CD8-positive, alpha-beta memory T cell (primary cell): Measurements from ENCODE around the gene MAGI1. TPM values are rescaled to one million over a fixed set of nuclear protein-coding genes. Genes with fewer than 3 reads are reported as not detected.

Experiments
- CTCF ChIA-PET: fragments of 350-600 bp; sonication (Branson Sonifier 250); formaldehyde crosslinking; loops from one replicate; lab custom pipeline; 2021; ENCODE audit warnings: antibody characterized with exemption; lab: Charles Lee
- POLR2A ChIA-PET: fragments of 350-600 bp; sonication (Branson Sonifier 250); formaldehyde crosslinking; loops from one replicate; lab custom pipeline; 2021; ENCODE audit warnings: antibody characterized with exemption; lab: Charles Lee
- DNase-seq, 5 donors: peaks; one replicate each; pipeline versions ENCODE4 v3.0.0 to v3.0.0-alpha.2; 2020 to 2022; ENCODE audit warnings: mixed read lengths in 1 of 5
- H3K27ac ChIP-seq: one replicate; pipeline ENCODE4 v1.7.0; 2013; ENCODE audit warnings: low read depth, mild to moderate bottlenecking, low read length, moderate library complexity
- H3K27me3 ChIP-seq: 2 replicates; pipeline ENCODE4 v1.7.0; 2013; ENCODE audit warnings: low read length, mild to moderate bottlenecking; ENCODE audit not compliant: insufficient read depth, poor library complexity, severe bottlenecking
- H3K36me3 ChIP-seq: 2 replicates; pipeline ENCODE4 v1.7.0; 2013; ENCODE audit warnings: mild to moderate bottlenecking, low read length, moderate library complexity; ENCODE audit not compliant: insufficient read depth
- H3K4me1 ChIP-seq: 2 replicates; pipeline ENCODE4 v1.7.0; 2013; ENCODE audit warnings: mild to moderate bottlenecking, low read length, moderate library complexity; ENCODE audit not compliant: insufficient read depth
- H3K4me3 ChIP-seq: 2 replicates; pipeline ENCODE4 v1.7.0; 2013; ENCODE audit warnings: mild to moderate bottlenecking, low read length
- H3K9me3 ChIP-seq: 2 replicates; pipeline ENCODE4 v1.7.0; 2013; ENCODE audit warnings: mild to moderate bottlenecking, low read length
- H3K27ac Mint-ChIP-seq, 8 donors: one replicate each; pipeline ENCODE4 v1.8.0; 2020 to 2021; ENCODE audit warnings: mixed read lengths in 8 of 8, mild to moderate bottlenecking in 6 of 8, inconsistent platforms in 3 of 8, moderate library complexity in 3 of 8
- H3K27me3 Mint-ChIP-seq, 2 donors: one replicate each; pipeline ENCODE4 v1.8.0; 2020 to 2021; ENCODE audit warnings: mixed read lengths in 2 of 2, mild to moderate bottlenecking in 1 of 2, moderate library complexity in 1 of 2
- H3K36me3 Mint-ChIP-seq, 3 donors: one replicate each; pipeline ENCODE4 v1.8.0; 2020 to 2021; ENCODE audit warnings: mixed read lengths in 3 of 3, inconsistent platforms in 1 of 3, mild to moderate bottlenecking in 1 of 3
- H3K4me1 Mint-ChIP-seq, 3 donors: one replicate each; pipeline ENCODE4 v1.8.0; 2020 to 2021; ENCODE audit warnings: mixed read lengths in 3 of 3, inconsistent platforms in 1 of 3, mild to moderate bottlenecking in 1 of 3
- H3K4me3 Mint-ChIP-seq, 7 donors: one replicate each; pipeline ENCODE4 v1.8.0; 2020 to 2021; ENCODE audit warnings: mixed read lengths in 7 of 7, mild to moderate bottlenecking in 6 of 7, moderate library complexity in 4 of 7, inconsistent platforms in 2 of 7
- H3K9me3 Mint-ChIP-seq, 5 donors: one replicate each; pipeline ENCODE4 v1.8.0; 2020 to 2022; ENCODE audit warnings: mixed read lengths in 5 of 5, mild to moderate bottlenecking in 3 of 5, moderate library complexity in 2 of 5, inconsistent platforms in 1 of 5
- polyA plus RNA-seq: library from polyadenylated mRNA; unstranded; fragments of 300-500 nt; fragmentation: Illumina TruSeq; gene quantifications from one replicate; pipeline ENCODE4 v1.2.3, GENCODE V29; 2021
- total RNA-seq, 2 experiments: library from RNA; stranded (reverse); gene quantifications; one replicate each; pipeline ENCODE4 v1.2.3, GENCODE V29; 2021

Gene MAGI1
- total and polyA plus RNA-seq, 3 experiments from 2014 or later: 0.15 to 0.42 TPM; not detected in 1

GRCh38 chr3:65628978-65629377 lies 409.7 kb downstream of the MAGI1 start:
- no peaks in the 10 kb centered on the region for H3K4me1 Mint-ChIP-seq
- H3K27ac Mint-ChIP-seq: no peak overlapping the region
- no peaks in the 10 kb centered on the region for H3K36me3 Mint-ChIP-seq
- peaks cover 0 to 11% (median 2%) of the 10 kb centered on the region in 5 donors for H3K9me3 Mint-ChIP-seq
- no peaks in the 10 kb centered on the region for H3K36me3 ChIP-seq
- ChIA-PET POLR2A (no interaction called here), CTCF (no interaction called here)
- no peaks in the 10 kb centered on the region for H3K9me3 ChIP-seq
- no peak overlapping the region for H3K27ac ChIP-seq
- H3K4me3 ChIP-seq: no peak overlapping the region
- H3K27me3 ChIP-seq: no peaks in the 10 kb centered on the region
- H3K4me1 ChIP-seq: no peaks in the 10 kb centered on the region
- no peak overlapping the region for H3K4me3 Mint-ChIP-seq
- no peaks in the 10 kb centered on the region for H3K27me3 Mint-ChIP-seq
- DNase-seq: no peak

- Mint-ChIP-seq H3K4me3 (no peak overlapping the region), H3K27me3 (no peaks in the 10 kb centered on the region), H3K36me3 (no peaks in the 10 kb centered on the region), H3K27ac (no peak overlapping the region), H3K9me3 (peaks cover 0 to 5% (median 0%) of the 10 kb centered on the region in 5 donors), H3K4me1 (no peaks in the 10 kb centered on the region)
- H3K4me1 ChIP-seq: no peaks in the 10 kb centered on the region
- DNase-seq: no peak
- H3K4me3 ChIP-seq: no peak overlapping the region
- no peaks in the 10 kb centered on the region for H3K9me3 ChIP-seq
- ChIA-PET CTCF (no interaction called here), POLR2A (no interaction called here)
- H3K27me3 ChIP-seq: no peaks in the 10 kb centered on the region
- H3K27ac ChIP-seq: no peak overlapping the region
- no peaks in the 10 kb centered on the region for H3K36me3 ChIP-seq
Observed at GRCh38 chr3:65627062-65627461, 411.7 kb downstream of the MAGI1 start.

GRCh38 chr3:65625305-65625704 lies 413.4 kb downstream of the MAGI1 start:
- Mint-ChIP-seq H3K27me3 (no peaks in the 10 kb centered on the region), H3K4me3 (no peak overlapping the region), H3K4me1 (no peaks in the 10 kb centered on the region), H3K36me3 (no peaks in the 10 kb centered on the region), H3K9me3 (peaks cover 0 to 7% (median 0%) of the 10 kb centered on the region in 5 donors), H3K27ac (no peak overlapping the region)
- H3K27me3 ChIP-seq: no peaks in the 10 kb centered on the region
- ChIA-PET POLR2A (no interaction called here), CTCF (no interaction called here)
- no peak overlapping the region for H3K27ac ChIP-seq
- H3K9me3 ChIP-seq: no peaks in the 10 kb centered on the region
- no peaks in the 10 kb centered on the region for H3K4me1 ChIP-seq
- DNase-seq: no peak
- no peak overlapping the region for H3K4me3 ChIP-seq
- no peaks in the 10 kb centered on the region for H3K36me3 ChIP-seq

- H3K4me3 Mint-ChIP-seq: no peak overlapping the region
- CTCF ChIA-PET: no interaction called here
- Histone ChIP-seq H3K9me3 (no peaks in the 10 kb centered on the region), H3K4me1 (no peaks in the 10 kb centered on the region), H3K27ac (no peak overlapping the region), H3K36me3 (no peaks in the 10 kb centered on the region), H3K4me3 (no peak overlapping the region), H3K27me3 (no peaks in the 10 kb centered on the region)
- no peaks in the 10 kb centered on the region for H3K27me3 Mint-ChIP-seq
- no peak overlapping the region for H3K27ac Mint-ChIP-seq
- DNase-seq: no peak
- H3K4me1 Mint-ChIP-seq: no peaks in the 10 kb centered on the region
- no peaks in the 10 kb centered on the region for H3K36me3 Mint-ChIP-seq
- POLR2A ChIA-PET: no interaction called here
- peaks cover 0 to 7% (median 0%) of the 10 kb centered on the region in 5 donors for H3K9me3 Mint-ChIP-seq
Observed at GRCh38 chr3:65623362-65623761, 415.4 kb downstream of the MAGI1 start.

- CTCF ChIA-PET: no interaction called here
Observed at GRCh38 chr3:65619888-65620287, 418.8 kb downstream of the MAGI1 start.

GRCh38 chr3:65619451-65619881 lies 419.3 kb downstream of the MAGI1 start:
- Mint-ChIP-seq H3K4me3 (no peak overlapping the region), H3K9me3 (peaks cover 0 to 7% (median 3%) of the 10 kb centered on the region in 5 donors), H3K27ac (no peak overlapping the region), H3K4me1 (no peaks in the 10 kb centered on the region), H3K27me3 (peaks cover 0 to 2% of the 10 kb centered on the region in 2 donors), H3K36me3 (no peaks in the 10 kb centered on the region)
- POLR2A ChIA-PET: no interaction called here
- H3K27ac ChIP-seq: no peak overlapping the region
- H3K4me1 ChIP-seq: no peaks in the 10 kb centered on the region
- no peak for DNase-seq
- H3K36me3 ChIP-seq: no peaks in the 10 kb centered on the region
- CTCF ChIA-PET: no interaction called here
- H3K4me3 ChIP-seq: no peak overlapping the region
- no peaks in the 10 kb centered on the region for H3K9me3 ChIP-seq
- no peaks in the 10 kb centered on the region for H3K27me3 ChIP-seq

More at GRCh38 chr3:65619888-65620287, 418.8 kb downstream of the MAGI1 start:
- Histone ChIP-seq H3K27me3 (no peaks in the 10 kb centered on the region), H3K9me3 (no peaks in the 10 kb centered on the region), H3K4me3 (no peak overlapping the region), H3K36me3 (no peaks in the 10 kb centered on the region), H3K27ac (no peak overlapping the region), H3K4me1 (no peaks in the 10 kb centered on the region)
- no peaks in the 10 kb centered on the region for H3K36me3 Mint-ChIP-seq
- peaks cover 0 to 2% of the 10 kb centered on the region in 2 donors for H3K27me3 Mint-ChIP-seq
- no peak overlapping the region for H3K4me3 Mint-ChIP-seq
- no peaks in the 10 kb centered on the region for H3K4me1 Mint-ChIP-seq
- no peak for DNase-seq
- POLR2A ChIA-PET: no interaction called here
- peaks cover 0 to 7% (median 3%) of the 10 kb centered on the region in 5 donors for H3K9me3 Mint-ChIP-seq
- H3K27ac Mint-ChIP-seq: no peak overlapping the region

GRCh38 chr3:65618599-65618998 lies 420.1 kb downstream of the MAGI1 start:
- Mint-ChIP-seq H3K36me3 (no peaks in the 10 kb centered on the region), H3K27me3 (peaks cover 0 to 2% of the 10 kb centered on the region in 2 donors), H3K4me1 (no peaks in the 10 kb centered on the region), H3K27ac (no peak overlapping the region), H3K4me3 (no peak overlapping the region), H3K9me3 (peaks cover 0 to 7% (median 3%) of the 10 kb centered on the region in 5 donors)
- ChIA-PET CTCF (no interaction called here), POLR2A (no interaction called here)
- no peaks in the 10 kb centered on the region for H3K4me1 ChIP-seq
- no peaks in the 10 kb centered on the region for H3K9me3 ChIP-seq
- H3K27ac ChIP-seq: no peak overlapping the region
- H3K27me3 ChIP-seq: no peaks in the 10 kb centered on the region
- H3K36me3 ChIP-seq: no peaks in the 10 kb centered on the region
- H3K4me3 ChIP-seq: no peak overlapping the region
- no peak for DNase-seq

GRCh38 chr3:65617787-65618186 lies 420.9 kb downstream of the MAGI1 start:
- Mint-ChIP-seq H3K4me1 (no peaks in the 10 kb centered on the region), H3K9me3 (peaks cover 0 to 7% (median 3%) of the 10 kb centered on the region in 5 donors), H3K36me3 (no peaks in the 10 kb centered on the region), H3K27ac (no peak overlapping the region), H3K27me3 (peaks cover 0 to 2% of the 10 kb centered on the region in 2 donors), H3K4me3 (no peak overlapping the region)
- no peak overlapping the region for H3K27ac ChIP-seq
- POLR2A ChIA-PET: no interaction called here
- DNase-seq: no peak
- H3K36me3 ChIP-seq: no peaks in the 10 kb centered on the region
- CTCF ChIA-PET: no interaction called here
- no peaks in the 10 kb centered on the region for H3K27me3 ChIP-seq
- H3K4me1 ChIP-seq: no peaks in the 10 kb centered on the region
- H3K9me3 ChIP-seq: no peaks in the 10 kb centered on the region
- no peak overlapping the region for H3K4me3 ChIP-seq
